RWPE2 (cell line): Measurements from ENCODE around the gene CYP1A1.

ENCODE experiments used
- ATAC-seq: fragments of 200-7000 bp; cut with Tn5 transposase; 3 replicates; pipeline ENCODE4 v1.9.1; 2021; ENCODE audit warnings: low read depth
- DNase-seq: peaks from one replicate; pipeline ENCODE4 v3.0.0-alpha.2; 2020; ENCODE audit warnings: low spot score
- H3K27ac ChIP-seq: fragments of 450-650 bp; 2 replicates; pipeline ENCODE4 v1.5.1; 2017; ENCODE audit warnings: mild to moderate bottlenecking; ENCODE audit not compliant: poor library complexity, severe bottlenecking
- H3K27me3 ChIP-seq: fragments of 250-450 bp; sonication (Bioruptor Pico); 2 replicates; pipeline ENCODE4 v1.5.1; 2021; ENCODE audit warnings: mild to moderate bottlenecking, moderate library complexity; ENCODE audit not compliant: insufficient read depth, poor library complexity, severe bottlenecking
- H3K36me3 ChIP-seq: fragments of 250-450 bp; sonication (Bioruptor Pico); 2 replicates; pipeline ENCODE4 v1.5.1; 2020; ENCODE audit warnings: low read depth, mild to moderate bottlenecking, moderate library complexity
- H3K4me1 ChIP-seq: fragments of 250-450 bp; sonication (Bioruptor Pico); 2 replicates; pipeline ENCODE4 v1.5.1; 2021; ENCODE audit warnings: mild to moderate bottlenecking, moderate library complexity; ENCODE audit not compliant: insufficient read depth, poor library complexity, severe bottlenecking
- H3K4me3 ChIP-seq: fragments of 250-450 bp; sonication (Bioruptor Pico); 2 replicates; pipeline ENCODE4 v1.5.1; 2021; ENCODE audit warnings: mild to moderate bottlenecking, moderate library complexity; ENCODE audit not compliant: severe bottlenecking
- H3K9me3 ChIP-seq: fragments of 250-450 bp; sonication (Bioruptor Pico); 2 replicates; pipeline ENCODE4 v1.5.1; 2021; ENCODE audit warnings: mild to moderate bottlenecking, moderate library complexity; ENCODE audit not compliant: severe bottlenecking
- CTCF ChIP-seq: fragments of 450-650 bp; IDR thresholded peaks from one replicate; pipeline ENCODE4 v1.5.1; 2017; ENCODE audit warnings: mild to moderate bottlenecking, moderate library complexity; ENCODE audit not compliant: poor library complexity, severe bottlenecking

Gene CYP1A1

DNA sequence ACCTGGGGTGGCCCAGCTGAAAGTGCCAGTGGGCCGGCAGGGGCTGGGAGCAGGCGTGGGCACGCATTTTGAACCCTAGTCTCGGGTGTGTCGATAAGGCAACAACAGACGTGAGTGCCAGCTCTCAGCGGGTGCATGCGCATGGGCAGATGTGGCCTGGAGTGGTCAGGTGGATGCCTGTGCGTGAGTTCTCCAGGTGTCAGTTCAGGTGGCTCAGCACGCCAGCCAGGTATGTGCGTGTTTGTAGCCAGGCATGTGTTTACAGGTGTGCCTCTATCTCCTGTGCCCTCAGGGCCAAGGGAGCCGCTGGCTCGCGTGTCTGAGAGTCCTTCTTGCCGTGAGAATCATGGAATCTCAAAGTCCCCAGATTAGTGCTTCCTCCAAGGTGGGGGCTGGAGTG, 38.1 kb upstream of the CYP1A1 start:
- no peaks in the 10 kb centered on the region for H3K36me3 ChIP-seq
- no peaks in the 10 kb centered on the region for H3K4me1 ChIP-seq
- no peaks in the 10 kb centered on the region for H3K9me3 ChIP-seq
- DNase-seq (no peak), ATAC-seq (peak; percentile 69)
- H3K4me3 ChIP-seq: no peak overlapping the region
- TF ChIP-seq CTCF: no peak
- no peaks in the 10 kb centered on the region for H3K27me3 ChIP-seq
- no peak overlapping the region for H3K27ac ChIP-seq

DNA sequence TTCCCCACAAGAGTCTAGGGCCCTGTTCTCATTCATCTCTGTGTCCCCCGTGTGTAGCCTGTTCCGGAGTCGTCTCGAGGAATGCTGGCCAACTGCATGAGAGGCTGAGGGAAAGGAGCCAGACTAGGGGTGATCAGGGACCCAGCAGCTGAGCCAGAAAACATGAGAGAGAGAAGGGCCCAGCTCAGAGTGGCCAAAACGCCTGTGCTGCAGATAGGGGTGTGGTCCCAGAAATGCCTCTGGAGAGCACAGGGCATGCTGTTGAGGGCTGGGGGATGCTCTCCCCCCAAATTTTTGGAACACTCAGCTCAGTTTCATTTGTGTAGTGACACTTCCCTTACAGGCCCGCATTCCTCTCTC, 37.4 kb upstream of the CYP1A1 start:
- no peak for DNase-seq
- no peaks in the 10 kb centered on the region for H3K36me3 ChIP-seq
- H3K9me3 ChIP-seq: no peaks in the 10 kb centered on the region
- no peak for ATAC-seq
- no peaks in the 10 kb centered on the region for H3K4me1 ChIP-seq
- H3K27me3 ChIP-seq: no peaks in the 10 kb centered on the region
- H3K27ac ChIP-seq: no peak overlapping the region
- no peak for TF ChIP-seq CTCF
- no peak overlapping the region for H3K4me3 ChIP-seq

GRCh38 chr15:74758736-74759135, 33.4 kb upstream of the CYP1A1 start:
- no peak overlapping the region for H3K4me3 ChIP-seq
- no peaks in the 10 kb centered on the region for H3K36me3 ChIP-seq
- no peak for TF ChIP-seq CTCF
- DNase-seq (no peak), ATAC-seq (no peak)
- H3K27me3 ChIP-seq: no peaks in the 10 kb centered on the region
- no peak overlapping the region for H3K27ac ChIP-seq
- no peaks in the 10 kb centered on the region for H3K4me1 ChIP-seq
- no peaks in the 10 kb centered on the region for H3K9me3 ChIP-seq

- Histone ChIP-seq H3K27me3 (no peaks in the 10 kb centered on the region), H3K9me3 (no peaks in the 10 kb centered on the region), H3K36me3 (no peaks in the 10 kb centered on the region), H3K4me3 (no peak overlapping the region), H3K4me1 (no peaks in the 10 kb centered on the region), H3K27ac (no peak overlapping the region)
- ATAC-seq: no peak
- no peak for TF ChIP-seq CTCF
- no peak for DNase-seq
Observed at GRCh38 chr15:74754593-74755215, 29.4 kb upstream of the CYP1A1 start.

DNA sequence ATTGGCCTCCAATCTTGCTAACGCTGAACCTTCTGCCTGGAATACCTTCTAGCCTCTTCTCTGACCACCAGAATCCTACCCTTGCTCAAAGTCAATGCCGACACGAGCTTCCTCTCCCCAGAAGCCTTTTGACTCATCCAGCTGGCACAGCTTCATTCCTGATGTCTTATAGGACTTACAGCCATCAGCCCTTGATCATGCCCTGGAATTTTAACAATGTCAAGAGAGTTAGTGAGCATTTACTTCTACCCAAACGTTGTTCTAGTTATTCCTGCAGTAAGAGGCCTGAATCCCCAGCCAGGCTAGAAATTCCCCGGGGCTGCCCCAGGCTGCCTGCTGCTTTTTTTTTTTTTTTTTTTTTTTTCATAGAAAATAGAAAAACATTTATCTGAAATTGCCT, 27.2 kb upstream of the CYP1A1 start:
- Histone ChIP-seq H3K27me3 (no peaks in the 10 kb centered on the region), H3K4me1 (no peaks in the 10 kb centered on the region), H3K27ac (no peak overlapping the region), H3K4me3 (no peak overlapping the region), H3K36me3 (no peaks in the 10 kb centered on the region), H3K9me3 (no peaks in the 10 kb centered on the region)
- peak; percentile 66 for ATAC-seq
- TF ChIP-seq CTCF: no peak
- no peak for DNase-seq
